Upper lobe of left lung (tissue), 4 donors: ENCODE results near the gene GPR45.

Experiments used
- EP300 ChIP-seq, 4 donors: sonication (generic); formaldehyde crosslinking; IDR thresholded peaks; one replicate each; pipeline ENCODE4 v1.5.1; 2017; ENCODE audit warnings: antibody characterized with exemption in 4 of 4, control low read depth in 2 of 4
- POLR2A ChIP-seq, 4 donors: fragments of 450-650 bp; IDR thresholded peaks; one replicate each; pipeline ENCODE4 v1.5.1; 2016 to 2017; ENCODE audit warnings: antibody characterized with exemption in 4 of 4, mild to moderate bottlenecking in 2 of 4
- POLR2AphosphoS5 ChIP-seq, 2 donors: sonication (generic); formaldehyde crosslinking; IDR thresholded peaks; one replicate each; pipeline ENCODE4 v1.5.1; 2017; ENCODE audit warnings: antibody characterized with exemption in 2 of 2
- TF ChIP-seq, protein P1 (sequence below), 6 experiments: fragments of 450-650 bp in 4 of 6; fragments of 200-600 bp in 2 of 6; sonication (generic) in 2 of 6; IDR thresholded peaks; one replicate each; pipeline ENCODE4 v1.5.1; 2016 to 2019; ENCODE audit warnings: antibody characterized with exemption in 6 of 6

GRCh38 chr2:105290981-105291660, 49.6 kb downstream of the GPR45 start:
- TF ChIP-seq, protein P1, sequence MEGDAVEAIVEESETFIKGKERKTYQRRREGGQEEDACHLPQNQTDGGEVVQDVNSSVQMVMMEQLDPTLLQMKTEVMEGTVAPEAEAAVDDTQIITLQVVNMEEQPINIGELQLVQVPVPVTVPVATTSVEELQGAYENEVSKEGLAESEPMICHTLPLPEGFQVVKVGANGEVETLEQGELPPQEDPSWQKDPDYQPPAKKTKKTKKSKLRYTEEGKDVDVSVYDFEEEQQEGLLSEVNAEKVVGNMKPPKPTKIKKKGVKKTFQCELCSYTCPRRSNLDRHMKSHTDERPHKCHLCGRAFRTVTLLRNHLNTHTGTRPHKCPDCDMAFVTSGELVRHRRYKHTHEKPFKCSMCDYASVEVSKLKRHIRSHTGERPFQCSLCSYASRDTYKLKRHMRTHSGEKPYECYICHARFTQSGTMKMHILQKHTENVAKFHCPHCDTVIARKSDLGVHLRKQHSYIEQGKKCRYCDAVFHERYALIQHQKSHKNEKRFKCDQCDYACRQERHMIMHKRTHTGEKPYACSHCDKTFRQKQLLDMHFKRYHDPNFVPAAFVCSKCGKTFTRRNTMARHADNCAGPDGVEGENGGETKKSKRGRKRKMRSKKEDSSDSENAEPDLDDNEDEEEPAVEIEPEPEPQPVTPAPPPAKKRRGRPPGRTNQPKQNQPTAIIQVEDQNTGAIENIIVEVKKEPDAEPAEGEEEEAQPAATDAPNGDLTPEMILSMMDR (IDR thresholded peaks at IDR 0.05), result no peak
- TF ChIP-seq POLR2AphosphoS5 (IDR thresholded peaks at IDR 0.05), result no peak
- TF ChIP-seq POLR2A (IDR thresholded peaks at IDR 0.05), result no peak
- TF ChIP-seq EP300 (IDR thresholded peaks at IDR 0.05), result no peak
